Neural cell (in vitro differentiated cells): ENCODE measurements around the gene RFX7. TPM values are rescaled to one million over a fixed set of nuclear protein-coding genes. Genes with fewer than 3 reads are reported as not detected.
"Not testable (repeated sequence)": the region's sequence is repeated elsewhere in the genome, so short reads cannot be mapped to it uniquely, and the experiment has no call there.

Experiments
- H2AFZ ChIP-seq: fragments of 200-600, 300-800 bp; sonication (generic), shearing (Covaris generic); 2 replicates; pipeline ENCODE4 v1.6.0; 2014; ENCODE audit warnings: low read depth, mild to moderate bottlenecking, antibody characterized with exemption, low read length, moderate library complexity
- H3F3A ChIP-seq: fragments of 200-600 bp; shearing (Covaris generic); 2 replicates; pipeline ENCODE4 v1.6.1; 2016; ENCODE audit warnings: mild to moderate bottlenecking, moderate library complexity, mixed read lengths, antibody characterized with exemption, low read length; ENCODE audit not compliant: insufficient read depth, poor library complexity, severe bottlenecking
- H3K27ac ChIP-seq: fragments of 200-600, 300-800 bp; sonication (generic), shearing (Covaris generic); 2 replicates; pipeline ENCODE4 v1.5.1; 2014; ENCODE audit warnings: mild to moderate bottlenecking, low read length, moderate library complexity
- H3K27me3 ChIP-seq: fragments of 300-800, 200-600 bp; sonication (generic), shearing (Covaris generic); 2 replicates; pipeline ENCODE4 v1.6.0; 2014; ENCODE audit warnings: mild to moderate bottlenecking, low read depth, low read length, moderate library complexity; ENCODE audit not compliant: insufficient read depth
- H3K36me3 ChIP-seq: fragments of 300-800, 200-600 bp; sonication (generic), shearing (Covaris generic); 2 replicates; pipeline ENCODE4 v1.5.1; 2014; ENCODE audit warnings: mild to moderate bottlenecking, antibody characterized with exemption, low read length, moderate library complexity; ENCODE audit not compliant: insufficient read depth
- H3K4me2 ChIP-seq: fragments of 300-800, 200-600 bp; sonication (generic), shearing (Covaris generic); 2 replicates; pipeline ENCODE4 v1.6.0; 2014; ENCODE audit warnings: mild to moderate bottlenecking, low read length
- H3K4me3 ChIP-seq: fragments of 300-800, 200-600 bp; sonication (generic), shearing (Covaris generic); 2 replicates; pipeline ENCODE4 v1.5.1; 2014; ENCODE audit warnings: mild to moderate bottlenecking, low read length, moderate library complexity
- H3K79me2 ChIP-seq: fragments of 200-600 bp; shearing (Covaris generic); replicated peaks from 2 replicates; pipeline ENCODE4 v1.6.0; 2014; ENCODE audit warnings: mild to moderate bottlenecking, low read length, moderate library complexity; ENCODE audit not compliant: insufficient read depth
- H3K9ac ChIP-seq: fragments of 300-800, 200-600 bp; sonication (generic), shearing (Covaris generic); 2 replicates; pipeline ENCODE4 v1.6.1; 2016; ENCODE audit warnings: mild to moderate bottlenecking, low read length, mixed read lengths
- H3K9me2 ChIP-seq: fragments of 200-600 bp; shearing (Covaris generic); 2 replicates; pipeline ENCODE4 v1.6.1; 2016; ENCODE audit warnings: mild to moderate bottlenecking, low read length, mixed read lengths; ENCODE audit not compliant: insufficient read depth
- H3K9me3 ChIP-seq: fragments of 200-600, 300-800 bp; sonication (generic), shearing (Covaris generic); 2 replicates; pipeline ENCODE4 v1.6.1; 2016; ENCODE audit warnings: mild to moderate bottlenecking, mixed run types, low read length, moderate library complexity, mixed read lengths
- H4K20me1 ChIP-seq: fragments of 200-600 bp; shearing (Covaris generic); 2 replicates; pipeline ENCODE4 v1.6.1; 2016; ENCODE audit warnings: mild to moderate bottlenecking, mixed run types; ENCODE audit not compliant: insufficient read depth
- CTCF ChIP-seq: fragments of 450-650 bp; IDR thresholded peaks from 2 replicates; pipeline ENCODE4 v1.5.1; 2014; ENCODE audit warnings: antibody characterized with exemption, mild to moderate bottlenecking, moderate library complexity; ENCODE audit not compliant: poor library complexity, severe bottlenecking
- EP300 ChIP-seq: fragments of 450-650 bp; conservative IDR thresholded peaks from 2 replicates; pipeline ENCODE4 v1.6.1; 2014; ENCODE audit warnings: antibody characterized with exemption, mild to moderate bottlenecking, moderate library complexity; ENCODE audit not compliant: poor library complexity, severe bottlenecking
- EZH2 ChIP-seq: fragments of 200-600, 300-800 bp; shearing (Covaris generic), sonication (generic); IDR thresholded peaks from 2 replicates; pipeline ENCODE4 v1.6.1; 2014; ENCODE audit warnings: antibody characterized with exemption, low read length, borderline replicate concordance, mild to moderate bottlenecking; ENCODE audit not compliant: insufficient read depth, poor library complexity, severe bottlenecking
- MXI1 ChIP-seq: fragments of 450-650 bp; conservative IDR thresholded peaks from 2 replicates; pipeline ENCODE4 v1.6.1; 2014; ENCODE audit warnings: antibody characterized with exemption, mild to moderate bottlenecking; ENCODE audit not compliant: poor library complexity, severe bottlenecking
- POLR2AphosphoS5 ChIP-seq: IDR thresholded peaks from 2 replicates; pipeline ENCODE4 v1.6.1; 2012
- RAD21 ChIP-seq: fragments of 450-650 bp; conservative IDR thresholded peaks from 2 replicates; pipeline ENCODE4 v1.6.1; 2014; ENCODE audit warnings: antibody characterized with exemption, mild to moderate bottlenecking, moderate library complexity
- REST ChIP-seq: IDR thresholded peaks from 2 replicates; pipeline ENCODE4 v1.6.1; 2012; ENCODE audit warnings: borderline replicate concordance
- SMC3 ChIP-seq: fragments of 450-650 bp; conservative IDR thresholded peaks from 2 replicates; pipeline ENCODE4 v1.6.1; 2014; ENCODE audit warnings: antibody characterized with exemption, mild to moderate bottlenecking, moderate library complexity; ENCODE audit not compliant: poor library complexity
- TAF1 ChIP-seq: IDR thresholded peaks from 2 replicates; pipeline ENCODE4 v1.6.1; 2012; ENCODE audit warnings: low read depth
- polyA plus RNA-seq: library from polyadenylated mRNA; depleted of rRNA; stranded (reverse); fragments of >200 nt; gene quantifications from 2 replicates; pipeline ENCODE4 v1.2.3, GENCODE V29; 2014

The RFX7 gene
- polyA plus RNA-seq, 1 donor from 2014 or later: 12.9 TPM

- Histone ChIP-seq H3K4me3 (no peak overlapping the region), H3K36me3 (no peaks in the 10 kb centered on the region), H3K79me2 (no peaks in the 10 kb centered on the region), H3K9ac (no peak overlapping the region), H3F3A (no peaks in the 10 kb centered on the region), H3K27ac (no peak overlapping the region), H3K9me2 (no peaks in the 10 kb centered on the region), H3K9me3 (no peaks in the 10 kb centered on the region), H2AFZ (no peak overlapping the region), H3K27me3 (no peaks in the 10 kb centered on the region), H3K4me2 (no peak overlapping the region), H4K20me1 (no peaks in the 10 kb centered on the region)
- TF ChIP-seq REST (no peak), SMC3 (no peak), EZH2 (no peak), CTCF (no peak), MXI1 (no peak), EP300 (no peak), RAD21 (no peak), TAF1 (no peak), POLR2AphosphoS5 (no peak)
These were observed 30.0 kb upstream of the RFX7 start for GRCh38 chr15:56273724-56274123.

GRCh38 chr15:56272454-56272853 lies 28.8 kb upstream of the RFX7 start:
- no peaks in the 10 kb centered on the region for H3K36me3 ChIP-seq
- no peaks in the 10 kb centered on the region for H3K27me3 ChIP-seq
- no peak overlapping the region for H3K27ac ChIP-seq
- TF ChIP-seq REST: no peak
- no peak for TF ChIP-seq EZH2
- TF ChIP-seq MXI1: no peak
- TF ChIP-seq EP300: no peak
- TF ChIP-seq POLR2AphosphoS5: no peak
- TF ChIP-seq SMC3: no peak
- TF ChIP-seq CTCF: no peak
- no peak for TF ChIP-seq TAF1
- TF ChIP-seq RAD21: no peak
- H3F3A ChIP-seq: no peaks in the 10 kb centered on the region
- no peak overlapping the region for H3K4me3 ChIP-seq
- H3K9me2 ChIP-seq: no peaks in the 10 kb centered on the region
- no peaks in the 10 kb centered on the region for H3K79me2 ChIP-seq
- H2AFZ ChIP-seq: no peak overlapping the region
- H3K9me3 ChIP-seq: no peaks in the 10 kb centered on the region
- no peak overlapping the region for H3K9ac ChIP-seq
- H4K20me1 ChIP-seq: no peaks in the 10 kb centered on the region
- no peak overlapping the region for H3K4me2 ChIP-seq

- not testable (repeated sequence) for H2AFZ ChIP-seq, H3K9me2 ChIP-seq, H3K4me2 ChIP-seq, H3F3A ChIP-seq, H3K9me3 ChIP-seq, H3K9ac ChIP-seq, H3K27ac ChIP-seq, H3K4me3 ChIP-seq, H3K36me3 ChIP-seq, H4K20me1 ChIP-seq, H3K27me3 ChIP-seq, H3K79me2 ChIP-seq
These were observed 22.8 kb upstream of the RFX7 start for GRCh38 chr15:56266465-56266864.
